BLaER1 (cell line): ENCODE measurements around the gene SGCB.
"Not testable (repeated sequence)": the region's sequence is repeated elsewhere in the genome, so short reads cannot be mapped to it uniquely, and the experiment has no call there.

ENCODE experiments used
- H3K27ac ChIP-seq: shearing (Covaris generic); formaldehyde crosslinking; 2 replicates; pipeline ENCODE4 v1.8.1; 2022
- H3K27me3 ChIP-seq: shearing (Covaris generic); formaldehyde crosslinking; 2 replicates; pipeline ENCODE4 v1.8.1; 2022
- H3K36me3 ChIP-seq: shearing (Covaris generic); formaldehyde crosslinking; 2 replicates; pipeline ENCODE4 v1.8.1; 2022
- H3K4me1 ChIP-seq: shearing (Covaris generic); formaldehyde crosslinking; 2 replicates; pipeline ENCODE4 v1.8.1; 2022
- H3K4me2 ChIP-seq: shearing (Covaris generic); formaldehyde crosslinking; 2 replicates; pipeline ENCODE4 v1.8.1; 2022
- H3K4me3 ChIP-seq: shearing (Covaris generic); formaldehyde crosslinking; 2 replicates; pipeline ENCODE4 v1.8.1; 2022
- H3K9ac ChIP-seq: shearing (Covaris generic); formaldehyde crosslinking; 2 replicates; pipeline ENCODE4 v1.8.1; 2022
- H3K9me3 ChIP-seq: shearing (Covaris generic); formaldehyde crosslinking; 2 replicates; pipeline ENCODE4 v1.8.1; 2022
- H4K20me1 ChIP-seq: shearing (Covaris generic); formaldehyde crosslinking; 2 replicates; pipeline ENCODE4 v1.8.1; 2022
- Cebpa-rat ChIP-seq: shearing (Covaris generic); IDR thresholded peaks from 2 replicates; pipeline ENCODE4 v1.8.1; 2022

The SGCB gene, protein sequence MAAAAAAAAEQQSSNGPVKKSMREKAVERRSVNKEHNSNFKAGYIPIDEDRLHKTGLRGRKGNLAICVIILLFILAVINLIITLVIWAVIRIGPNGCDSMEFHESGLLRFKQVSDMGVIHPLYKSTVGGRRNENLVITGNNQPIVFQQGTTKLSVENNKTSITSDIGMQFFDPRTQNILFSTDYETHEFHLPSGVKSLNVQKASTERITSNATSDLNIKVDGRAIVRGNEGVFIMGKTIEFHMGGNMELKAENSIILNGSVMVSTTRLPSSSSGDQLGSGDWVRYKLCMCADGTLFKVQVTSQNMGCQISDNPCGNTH

DNA sequence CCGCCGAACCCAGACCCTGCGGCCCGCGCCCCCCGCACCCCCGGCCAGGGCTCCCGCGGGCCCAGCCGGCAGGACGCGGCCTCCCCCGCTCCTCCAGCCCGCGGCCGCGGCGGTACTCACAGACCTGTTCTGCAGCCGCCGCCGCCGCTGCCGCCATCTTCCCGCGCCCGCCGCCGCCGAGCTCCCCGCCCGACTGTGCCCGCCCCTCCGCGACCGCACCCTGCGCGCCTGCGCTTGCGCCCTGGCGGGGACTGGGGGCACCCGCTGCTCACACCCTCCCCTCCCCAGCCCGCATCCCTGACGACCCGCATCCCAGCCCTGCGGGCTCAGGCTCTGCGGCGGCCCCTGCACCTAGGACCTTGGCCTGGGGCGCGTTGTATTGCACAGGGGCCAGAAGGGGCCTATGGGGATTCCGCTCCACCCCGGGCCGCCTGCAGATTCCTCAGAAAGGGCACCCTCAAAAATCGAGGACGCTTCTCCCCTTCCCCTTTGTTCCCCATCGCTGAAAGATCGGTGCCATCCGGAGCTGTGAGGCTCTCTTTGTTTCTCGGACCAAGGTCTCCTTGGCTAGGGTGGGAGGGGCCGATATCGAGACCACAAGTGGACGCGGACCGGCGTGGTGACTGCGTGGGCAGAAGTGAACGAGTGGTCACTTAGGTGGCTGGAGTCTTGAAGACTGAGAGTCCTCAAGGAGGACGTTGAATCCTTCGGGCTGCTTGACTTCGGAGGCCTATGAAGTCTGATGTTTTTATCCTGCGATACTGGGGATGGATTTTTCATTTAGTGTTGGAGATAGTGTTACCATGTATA is at the start of gene SGCB:
SGCB (minus strand) TSS at position 197 of the 810 bp plus-strand sequence; CDS start at position 157, 40 bp downstream.
- peak within 1 kb of the TSS; percentile 80 for H3K27ac ChIP-seq
- peaks cover 26% of the 10 kb centered on the region for H3K4me1 ChIP-seq
- no peaks in the 10 kb centered on the region for H4K20me1 ChIP-seq
- H3K27me3 ChIP-seq, result no peaks in the 10 kb centered on the region
- H3K4me3 ChIP-seq, result peak within 1 kb of the TSS; percentile 79
- no peaks in the 10 kb centered on the region for H3K36me3 ChIP-seq
- peak within 1 kb of the TSS; percentile 90 for H3K4me2 ChIP-seq
- H3K9me3 ChIP-seq, result no peaks in the 10 kb centered on the region
- H3K9ac ChIP-seq, result peak within 1 kb of the TSS; percentile 85
- TF ChIP-seq Cebpa-rat, result no peak

DNA sequence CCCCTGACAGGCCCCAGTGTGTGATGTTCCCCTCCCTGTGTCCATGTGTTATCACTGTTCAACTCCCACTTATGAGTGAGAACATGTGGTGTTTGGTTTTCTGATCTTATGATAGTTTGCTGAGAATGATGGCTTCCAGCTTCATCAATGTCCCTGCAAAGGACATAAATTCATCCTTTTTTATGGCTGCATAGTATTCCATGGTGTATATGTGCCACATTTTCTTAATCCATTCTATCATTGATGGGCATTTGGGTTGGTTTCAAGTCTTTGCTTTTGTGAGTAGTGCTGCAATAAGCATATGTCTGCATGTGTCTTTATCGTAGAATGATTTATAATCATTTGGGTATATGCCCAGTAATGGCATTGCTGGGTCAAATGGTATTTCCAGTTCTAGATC is 48.3 kb upstream of the SGCB start:
- H4K20me1 ChIP-seq, H3K9ac ChIP-seq, H3K4me3 ChIP-seq, H3K27ac ChIP-seq, H3K27me3 ChIP-seq, H3K9me3 ChIP-seq, H3K36me3 ChIP-seq, H3K4me2 ChIP-seq, H3K4me1 ChIP-seq: not testable (repeated sequence)

DNA sequence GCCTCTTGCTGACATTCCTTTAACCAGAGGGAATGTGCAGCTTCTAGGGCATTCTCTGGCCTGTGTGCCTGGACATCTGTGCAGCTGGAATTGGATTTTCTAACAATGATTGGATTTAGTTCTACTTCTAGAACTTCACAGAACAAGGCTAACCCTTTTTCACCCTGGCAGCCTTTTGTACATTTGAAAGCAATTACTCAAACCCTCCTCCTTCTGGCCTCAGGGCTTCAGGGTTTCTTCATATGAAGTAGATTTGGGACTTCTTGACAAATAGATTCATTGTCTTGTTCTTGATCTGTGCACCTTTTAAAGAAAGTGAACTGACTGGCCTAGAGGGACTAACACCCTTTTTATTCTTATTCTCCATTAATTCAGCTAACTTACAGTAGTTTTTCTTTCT is 43.1 kb upstream of the SGCB start:
- Histone ChIP-seq H4K20me1 (no peaks in the 10 kb centered on the region), H3K27ac (no peak overlapping the region), H3K9me3 (no peaks in the 10 kb centered on the region), H3K4me3 (no peak overlapping the region), H3K9ac (no peak overlapping the region), H3K4me2 (no peak overlapping the region), H3K36me3 (no peaks in the 10 kb centered on the region), H3K4me1 (no peaks in the 10 kb centered on the region), H3K27me3 (no peaks in the 10 kb centered on the region)
- no peak for TF ChIP-seq Cebpa-rat

DNA sequence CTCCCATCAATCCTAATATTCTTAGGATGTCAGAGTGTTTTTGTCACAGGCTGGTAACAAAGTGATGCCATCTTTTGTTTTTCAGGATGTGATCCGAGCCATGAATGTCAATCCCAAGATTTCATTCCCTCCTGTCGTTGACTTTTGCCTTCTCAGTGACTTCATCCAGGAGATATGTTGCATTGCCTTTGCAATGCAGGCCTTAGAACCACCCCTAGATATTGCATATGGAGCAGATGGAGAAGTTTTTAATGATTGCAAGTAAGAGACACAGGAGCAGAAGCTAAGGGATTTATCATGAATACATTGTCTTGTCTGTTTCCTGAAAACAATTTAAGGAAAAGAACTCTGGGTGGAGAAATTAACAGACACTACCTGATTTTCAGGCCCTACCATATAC is 41.6 kb upstream of the SGCB start:
- Histone ChIP-seq H3K4me1 (no peaks in the 10 kb centered on the region), H3K4me2 (no peak overlapping the region), H3K36me3 (no peaks in the 10 kb centered on the region), H4K20me1 (no peaks in the 10 kb centered on the region), H3K9me3 (no peaks in the 10 kb centered on the region), H3K9ac (no peak overlapping the region), H3K27ac (no peak overlapping the region), H3K27me3 (no peaks in the 10 kb centered on the region), H3K4me3 (no peak overlapping the region)
- TF ChIP-seq Cebpa-rat, result no peak

DNA sequence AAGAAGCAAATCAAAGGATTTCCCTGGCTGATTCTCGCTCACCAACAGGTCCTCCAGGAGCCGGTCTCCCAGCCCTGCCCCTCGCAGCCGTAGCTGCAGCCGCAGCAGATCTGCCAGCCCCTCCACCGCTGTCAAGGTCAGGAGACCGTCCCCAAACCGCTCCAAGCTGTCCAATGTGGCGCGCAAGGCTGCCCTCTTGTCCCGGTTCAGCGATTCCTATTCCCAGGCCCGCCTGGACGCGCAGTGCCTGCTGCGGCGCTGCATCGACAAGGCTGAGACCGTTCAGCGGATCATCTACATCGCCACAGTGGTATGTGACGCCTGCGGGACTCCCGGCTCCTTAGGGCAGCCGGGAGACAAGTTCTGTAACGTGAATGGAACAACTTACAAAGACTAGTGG is 38.6 kb upstream of the SGCB start:
- Histone ChIP-seq H3K36me3 (no peaks in the 10 kb centered on the region), H3K27ac (no peak overlapping the region), H3K27me3 (no peaks in the 10 kb centered on the region), H3K9me3 (no peaks in the 10 kb centered on the region), H4K20me1 (no peaks in the 10 kb centered on the region), H3K4me3 (no peak overlapping the region), H3K4me1 (no peaks in the 10 kb centered on the region), H3K9ac (no peak overlapping the region), H3K4me2 (no peak overlapping the region)
- TF ChIP-seq Cebpa-rat, result no peak

DNA sequence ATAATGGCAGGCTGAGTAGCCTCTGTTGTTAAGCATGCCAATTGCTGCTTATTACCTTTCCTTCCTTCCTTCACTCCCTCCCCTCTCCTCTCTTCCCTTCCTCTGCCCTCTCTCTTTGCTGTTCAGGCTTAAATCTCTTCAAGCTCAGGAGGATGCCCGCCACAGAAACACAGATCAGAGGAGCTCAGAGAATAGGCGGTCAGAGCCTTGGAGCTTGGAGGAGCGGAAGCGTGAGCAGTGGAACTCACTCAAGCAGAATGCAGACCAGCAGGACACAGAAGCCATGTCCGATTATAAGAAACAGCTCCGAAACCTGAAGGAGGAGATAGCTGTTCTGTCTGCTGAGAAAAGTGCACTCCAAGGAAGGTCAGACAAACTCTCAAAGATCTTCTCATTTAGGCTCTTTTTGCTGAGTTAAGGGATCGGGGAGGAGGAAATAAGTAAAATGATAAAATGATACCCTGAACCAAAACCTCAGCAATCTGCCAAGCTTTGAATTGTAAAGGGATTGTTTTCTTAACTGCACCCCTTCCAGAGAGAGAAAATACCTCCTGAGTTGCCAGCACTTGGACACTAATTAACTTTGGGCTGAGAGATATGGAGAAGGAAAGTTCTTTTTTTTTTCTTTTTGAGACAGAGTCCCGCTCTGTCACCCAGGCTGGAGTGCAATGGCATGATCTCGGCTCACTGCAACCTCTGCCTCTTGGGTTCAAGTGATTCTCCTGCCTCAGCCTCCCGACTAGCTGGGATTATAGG is 33.9 kb upstream of the SGCB start:
- no peaks in the 10 kb centered on the region for H3K4me1 ChIP-seq
- H3K9ac ChIP-seq, result no peak overlapping the region
- no peak overlapping the region for H3K27ac ChIP-seq
- H4K20me1 ChIP-seq, result no peaks in the 10 kb centered on the region
- no peak for TF ChIP-seq Cebpa-rat
- no peak overlapping the region for H3K4me3 ChIP-seq
- H3K9me3 ChIP-seq, result no peaks in the 10 kb centered on the region
- H3K4me2 ChIP-seq, result no peak overlapping the region
- no peaks in the 10 kb centered on the region for H3K27me3 ChIP-seq
- no peaks in the 10 kb centered on the region for H3K36me3 ChIP-seq

DNA sequence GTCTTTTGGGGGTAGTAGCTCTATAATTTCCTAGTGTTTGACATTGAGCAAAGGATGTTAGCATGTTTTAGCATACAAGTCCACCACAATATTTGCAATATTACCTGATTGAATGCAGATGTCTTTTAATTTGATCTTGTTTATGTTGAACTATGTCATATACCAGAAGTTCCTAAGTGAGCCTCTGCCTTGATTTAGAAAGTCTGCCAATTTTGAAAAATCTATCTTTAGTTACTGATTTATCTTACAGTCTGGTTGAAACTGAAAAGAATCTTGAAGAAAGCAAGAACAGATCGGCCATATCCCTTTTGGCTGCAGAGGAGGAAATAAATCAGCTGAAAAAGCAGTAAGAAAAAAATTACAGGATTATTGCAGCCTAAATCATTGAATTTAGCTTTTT is 31.5 kb upstream of the SGCB start:
- no peak for TF ChIP-seq Cebpa-rat
- Histone ChIP-seq H3K36me3 (no peaks in the 10 kb centered on the region), H3K27me3 (no peaks in the 10 kb centered on the region), H3K9ac (no peak overlapping the region), H3K4me2 (no peak overlapping the region), H3K4me3 (no peak overlapping the region), H4K20me1 (no peaks in the 10 kb centered on the region), H3K27ac (no peak overlapping the region), H3K4me1 (no peaks in the 10 kb centered on the region), H3K9me3 (no peaks in the 10 kb centered on the region)

DNA sequence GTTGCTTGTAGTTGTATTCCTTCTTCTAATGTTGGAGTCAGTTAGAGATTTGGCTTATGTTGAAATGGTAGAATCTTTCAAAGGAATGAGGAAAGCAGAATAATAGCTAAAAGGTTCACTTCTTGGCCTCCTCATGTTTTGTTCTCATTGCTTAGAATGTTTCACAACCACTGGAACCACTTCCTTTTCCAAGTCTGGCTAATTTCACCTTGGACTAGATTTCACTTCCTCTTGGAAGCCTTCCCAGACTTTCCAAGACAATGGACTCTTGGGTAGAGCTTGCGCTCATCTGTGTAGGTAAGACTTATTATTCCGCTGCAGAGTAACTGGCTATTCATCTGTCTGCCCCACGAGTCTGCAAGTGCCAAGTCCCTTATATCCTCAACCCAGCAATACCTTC is 21.3 kb upstream of the SGCB start:
- TF ChIP-seq Cebpa-rat, result no peak
- H3K36me3 ChIP-seq, result no peaks in the 10 kb centered on the region
- no peaks in the 10 kb centered on the region for H4K20me1 ChIP-seq
- no peak overlapping the region for H3K4me3 ChIP-seq
- no peaks in the 10 kb centered on the region for H3K27me3 ChIP-seq
- no peak overlapping the region for H3K9ac ChIP-seq
- H3K27ac ChIP-seq, result no peak overlapping the region
- no peaks in the 10 kb centered on the region for H3K4me1 ChIP-seq
- H3K4me2 ChIP-seq, result no peak overlapping the region
- no peaks in the 10 kb centered on the region for H3K9me3 ChIP-seq

DNA sequence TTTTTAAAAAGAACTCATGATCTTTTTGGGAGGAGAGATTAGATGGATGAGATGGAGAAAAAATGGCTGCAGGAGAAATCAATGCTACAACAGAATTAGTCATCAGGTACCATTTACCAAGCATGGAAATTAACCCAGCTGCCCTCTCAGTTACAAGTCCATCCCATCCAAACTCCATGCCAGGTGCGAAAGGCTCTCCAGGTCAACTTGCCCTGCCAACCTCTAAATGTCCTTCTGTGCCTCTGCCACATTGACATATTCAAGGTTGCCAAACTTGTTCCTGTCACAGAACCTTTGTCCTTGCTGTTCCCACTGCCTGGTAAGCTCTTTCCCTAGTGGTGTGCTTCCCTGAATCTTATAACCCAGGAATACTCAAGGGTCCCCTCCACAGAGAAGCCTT is 20.2 kb upstream of the SGCB start:
- no peaks in the 10 kb centered on the region for H3K4me1 ChIP-seq
- H3K27me3 ChIP-seq, result no peaks in the 10 kb centered on the region
- no peak overlapping the region for H3K4me2 ChIP-seq
- no peak overlapping the region for H3K4me3 ChIP-seq
- H3K9ac ChIP-seq, result no peak overlapping the region
- no peaks in the 10 kb centered on the region for H3K36me3 ChIP-seq
- H4K20me1 ChIP-seq, result no peaks in the 10 kb centered on the region
- no peaks in the 10 kb centered on the region for H3K9me3 ChIP-seq
- no peak overlapping the region for H3K27ac ChIP-seq
- TF ChIP-seq Cebpa-rat, result no peak

DNA sequence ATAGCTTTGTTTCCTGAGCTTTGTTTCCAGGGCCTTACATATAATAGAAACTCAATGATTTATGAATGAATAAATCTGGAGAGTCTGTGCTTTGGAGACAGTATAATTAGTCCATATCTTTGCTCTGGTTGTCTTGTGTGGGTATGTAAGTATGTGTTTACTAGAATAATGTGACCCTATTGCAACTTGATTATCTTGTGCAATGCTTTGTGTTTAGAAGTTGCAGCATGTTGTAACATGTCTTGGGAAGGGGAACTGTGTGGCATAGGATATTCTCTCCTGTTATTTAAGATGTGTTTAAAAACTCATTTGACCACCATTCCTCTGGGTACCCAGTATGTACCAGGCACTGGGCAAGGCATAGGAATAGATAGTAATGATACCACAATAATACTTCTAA is 19.1 kb upstream of the SGCB start:
- no peak overlapping the region for H3K4me2 ChIP-seq
- H3K4me3 ChIP-seq, result no peak overlapping the region
- peaks cover under 1% of the 10 kb centered on the region; the same call in 1 of the 2 replicates for H3K9me3 ChIP-seq
- H3K4me1 ChIP-seq, result no peaks in the 10 kb centered on the region
- no peak overlapping the region for H3K9ac ChIP-seq
- H4K20me1 ChIP-seq, result no peaks in the 10 kb centered on the region
- H3K27ac ChIP-seq, result no peak overlapping the region
- no peak for TF ChIP-seq Cebpa-rat
- H3K36me3 ChIP-seq, result no peaks in the 10 kb centered on the region
- no peaks in the 10 kb centered on the region for H3K27me3 ChIP-seq
